NT2/D1 (cell line): ENCODE results near the gene ZBTB43.

Experiments
- SUZ12 ChIP-seq: IDR thresholded peaks from 2 replicates; pipeline ENCODE4 v1.6.1; 2011; ENCODE audit not compliant: insufficient read length, insufficient read depth; ENCODE audit errors: extremely low read depth
- YY1 ChIP-seq: IDR thresholded peaks from 2 replicates; pipeline ENCODE4 v1.6.1; 2011; ENCODE audit not compliant: insufficient read length, insufficient read depth
- ZNF274 ChIP-seq: IDR thresholded peaks from 2 replicates; pipeline ENCODE4 v1.6.1; 2011; ENCODE audit warnings: mild to moderate bottlenecking, low read depth, low read length

DNA sequence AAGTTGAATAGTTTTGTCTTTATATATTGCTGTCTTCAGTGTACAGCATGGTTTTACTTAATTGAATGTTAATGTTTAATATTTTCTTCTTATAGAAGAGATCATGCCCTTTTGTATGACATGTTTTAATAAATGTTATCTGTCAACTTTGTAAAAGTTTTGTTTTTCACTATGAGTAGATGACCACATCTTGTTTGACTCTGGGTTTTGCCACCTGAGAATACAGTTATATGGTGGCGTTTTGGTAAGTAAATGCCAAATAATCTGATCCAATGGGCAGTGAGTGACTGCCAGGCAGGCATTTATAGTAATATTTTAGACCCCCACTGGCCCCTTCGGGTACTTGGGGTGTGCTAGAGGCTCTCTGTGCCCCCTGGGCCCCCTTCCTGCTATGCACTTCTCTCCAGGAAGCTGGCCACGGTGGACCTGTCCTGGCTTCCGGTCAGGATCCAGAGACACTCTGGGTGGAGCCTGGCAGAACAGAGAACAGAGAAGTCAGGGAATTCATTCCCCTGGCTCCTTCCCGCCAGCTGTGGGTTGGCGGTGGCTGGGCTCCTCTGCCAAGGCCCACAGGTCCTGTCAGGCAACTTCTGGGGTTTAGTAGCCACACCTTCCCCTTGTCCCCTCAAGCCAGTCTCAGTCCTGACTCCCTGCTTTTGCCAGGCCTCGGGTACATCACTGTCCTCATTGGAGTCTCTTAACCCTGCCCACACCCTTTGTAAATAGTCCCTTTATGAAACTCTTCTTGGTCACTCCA, 33.4 kb downstream of the ZBTB43 start:
- TF ChIP-seq YY1 (no peak), ZNF274 (no peak), SUZ12 (no peak)
